Activated CD4-positive, alpha-beta T cell treated with anti-CD3 and anti-CD28 coated beads for 24 hours (primary cell): ENCODE measurements around the gene RIN1.
"Not testable (repeated sequence)": the region's sequence is repeated elsewhere in the genome, so short reads cannot be mapped to it uniquely, and the experiment has no call there.

Source experiments
- DNase-seq, 2 donors: peaks; one replicate each; pipeline ENCODE4 v3.0.0-alpha.2; 2020; ENCODE audit warnings: low read depth in 2 of 2

RIN1 gene

GRCh38 chr11:66320289-66320688 is 15.9 kb downstream of the RIN1 start:
- DNase-seq, result not testable (repeated sequence)

DNA sequence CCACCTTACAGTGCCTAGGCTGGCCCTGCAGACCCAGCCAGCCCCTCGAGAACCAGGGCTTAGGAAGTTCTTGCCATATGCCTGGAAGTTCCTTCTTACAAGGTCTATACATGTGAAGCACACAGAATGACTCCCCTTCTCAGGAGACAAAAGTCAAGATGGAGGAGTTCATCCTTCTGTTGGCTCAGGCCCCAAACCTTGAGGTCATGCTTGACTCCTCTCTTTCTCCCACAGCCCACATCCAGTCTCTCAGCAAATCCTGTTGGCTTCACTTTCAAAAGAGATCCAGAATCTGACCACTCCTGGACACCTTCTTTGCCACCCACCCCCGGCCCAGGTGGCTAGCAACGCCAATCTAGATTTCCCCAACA is 17.6 kb downstream of the RIN1 start:
- DNase-seq, result no peak

DNA sequence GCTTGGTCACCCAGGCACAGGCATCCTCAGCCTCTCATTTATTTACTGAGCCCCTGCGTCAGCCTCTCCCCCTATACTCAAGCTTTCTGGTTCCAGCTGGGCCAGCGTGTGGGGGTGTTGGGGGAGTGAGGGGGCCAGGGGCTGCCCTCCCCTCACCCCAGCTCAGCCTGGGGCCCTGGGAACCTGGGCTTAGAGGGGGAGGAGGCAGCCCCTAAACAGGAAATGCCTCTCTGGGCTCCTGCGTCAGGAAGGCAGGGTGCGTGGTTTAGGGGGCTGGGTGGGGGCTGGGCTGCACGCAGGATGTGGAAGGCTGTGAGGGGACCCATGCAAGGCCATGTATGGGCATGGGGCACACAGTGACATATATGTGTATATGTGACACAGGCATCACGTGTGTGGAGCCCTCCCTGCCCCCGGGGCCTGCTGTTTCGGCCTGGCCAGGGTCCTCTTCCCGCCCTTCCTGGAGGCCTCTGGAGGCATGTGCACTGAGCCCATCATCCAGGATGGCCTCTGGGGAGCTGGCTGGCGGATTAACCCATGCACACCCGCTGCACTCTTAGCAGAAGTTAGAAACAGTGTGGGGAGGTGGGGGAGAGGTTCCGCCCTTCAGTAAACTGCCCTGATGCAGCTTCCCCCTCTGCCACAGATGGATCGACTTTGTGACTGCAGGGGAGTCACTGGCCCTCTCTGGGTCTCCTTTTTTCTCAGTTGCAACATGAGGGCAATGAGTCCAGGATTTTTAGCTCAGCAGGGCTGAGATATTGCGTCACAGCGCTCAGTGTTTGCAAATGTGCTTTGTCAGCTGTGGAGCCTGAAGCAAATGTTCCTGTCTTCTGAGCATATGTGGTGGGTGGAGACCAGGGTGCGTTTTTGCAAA is 18.3 kb downstream of the RIN1 start:
- no peak for DNase-seq

- no peak for DNase-seq
Observed at GRCh38 chr11:66317322-66317722, 18.9 kb downstream of the RIN1 start.

DNA sequence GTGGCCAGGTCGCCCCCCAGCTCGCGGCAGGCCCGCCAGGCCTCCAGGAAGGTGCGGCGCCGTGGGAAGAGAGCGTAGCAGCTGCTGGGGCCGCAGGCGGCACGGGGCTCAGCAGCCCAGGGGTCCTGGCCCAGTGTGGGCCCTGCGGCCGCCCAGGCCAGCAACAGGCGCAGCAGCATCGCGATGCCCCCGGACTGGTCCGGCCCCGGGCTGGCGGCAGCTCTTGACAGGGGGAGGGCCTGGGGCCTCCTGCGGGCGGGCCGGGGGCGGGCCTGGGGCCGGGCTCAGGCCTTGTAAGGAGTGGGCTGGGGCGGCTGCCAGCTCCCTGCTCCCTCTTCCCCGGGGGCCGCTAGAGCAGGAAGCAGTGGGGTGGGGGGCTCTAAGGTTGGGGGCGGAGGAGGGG is 19.4 kb downstream of the RIN1 start, which contains the start of gene CD248:
CD248 (minus strand) TSS at position 196 of the 403 bp plus-strand sequence; CDS start at position 179, 17 bp downstream.
- DNase-seq, result no peak

GRCh38 chr11:66315921-66316811 is 20.1 kb downstream of the RIN1 start:
- no peak for DNase-seq

DNA sequence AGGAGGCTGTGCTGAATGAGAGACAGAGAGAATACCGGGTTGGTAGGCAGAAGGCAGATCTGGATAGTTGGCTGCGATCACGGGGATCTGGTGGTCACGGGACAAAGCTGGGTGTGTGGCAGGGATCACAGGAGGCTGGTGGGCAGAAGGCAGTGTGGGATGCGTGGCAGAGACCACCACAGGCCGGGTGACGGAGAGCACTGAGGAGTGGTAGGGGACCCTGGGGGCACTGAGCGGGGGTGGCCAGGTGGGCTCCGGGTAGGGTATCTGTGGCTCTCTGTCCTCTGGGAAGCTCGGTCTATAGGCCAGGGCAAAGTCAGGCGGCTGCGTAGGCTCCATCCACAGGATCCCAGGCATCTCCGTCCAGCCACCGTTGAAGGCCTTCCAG is 20.7 kb downstream of the RIN1 start:
- no peak for DNase-seq

DNA sequence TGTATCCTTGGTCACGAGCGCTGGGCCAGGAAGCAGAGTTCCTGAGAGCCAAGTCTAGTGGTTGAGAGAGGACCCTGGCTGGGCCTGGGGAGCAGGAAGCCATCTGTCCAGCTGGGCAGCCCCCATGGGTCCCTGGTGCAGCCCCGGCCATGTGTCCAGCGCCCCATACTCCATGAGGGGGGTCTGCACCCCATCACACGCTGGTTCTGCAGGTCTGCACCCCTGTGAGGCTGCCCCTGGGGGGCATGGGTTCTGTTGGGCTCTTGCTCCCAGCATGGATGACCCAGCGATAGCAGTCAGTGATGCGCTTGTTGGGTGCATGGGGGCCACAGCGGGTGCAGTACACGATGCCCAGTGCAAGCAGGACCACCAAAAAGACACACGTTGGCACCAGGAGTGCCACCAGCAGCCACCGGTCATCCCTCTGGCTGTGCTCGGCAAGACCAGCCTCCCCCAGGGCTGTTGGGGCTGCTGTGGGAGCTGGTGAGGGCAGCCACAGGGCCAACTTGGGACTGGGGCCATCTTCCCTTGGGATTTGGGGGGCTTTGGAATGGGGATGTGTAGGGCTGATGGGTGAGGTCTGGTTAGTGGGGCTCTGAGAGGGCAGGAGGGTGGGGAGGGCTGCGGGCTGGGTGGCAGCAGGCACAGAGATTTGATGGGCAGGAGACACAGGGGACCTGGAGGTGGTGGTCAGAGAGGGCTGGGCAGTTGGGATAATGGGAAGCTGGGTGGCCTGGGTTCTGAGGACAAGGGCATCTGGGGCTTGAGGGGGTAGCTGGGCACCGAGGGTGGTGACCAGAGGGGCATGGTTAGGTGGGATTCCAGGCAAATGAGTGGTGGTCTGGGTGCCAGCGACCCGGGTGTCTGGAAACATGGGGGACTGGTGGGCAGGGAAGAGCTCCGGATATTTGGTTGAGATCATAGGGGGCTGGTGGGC is 21.4 kb downstream of the RIN1 start:
- no peak for DNase-seq

DNA sequence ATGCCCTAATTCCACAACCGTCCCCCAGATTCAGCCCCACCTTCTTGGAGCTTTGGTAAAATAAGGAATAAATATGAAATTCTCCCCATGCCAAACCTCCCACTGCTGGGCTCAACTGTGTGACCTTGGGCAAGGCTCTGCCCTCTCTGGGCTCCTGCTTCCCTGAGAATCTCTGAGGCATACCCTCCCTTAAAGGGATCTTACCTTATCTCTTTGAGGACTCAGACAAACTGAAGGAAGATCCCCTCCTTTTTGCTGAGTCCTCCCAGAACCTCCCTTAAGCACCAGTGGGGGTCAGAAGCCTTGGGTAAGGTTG is 22.1 kb downstream of the RIN1 start:
- no peak for DNase-seq

GRCh38 chr11:66313321-66314185 is 22.7 kb downstream of the RIN1 start:
- no peak for DNase-seq

GRCh38 chr11:66312549-66313320 is 23.5 kb downstream of the RIN1 start:
- peak; percentile 94 to 97 for DNase-seq

GRCh38 chr11:66311965-66312548 is 24.2 kb downstream of the RIN1 start:
- DNase-seq, result peak; percentile 85 to 92

DNA sequence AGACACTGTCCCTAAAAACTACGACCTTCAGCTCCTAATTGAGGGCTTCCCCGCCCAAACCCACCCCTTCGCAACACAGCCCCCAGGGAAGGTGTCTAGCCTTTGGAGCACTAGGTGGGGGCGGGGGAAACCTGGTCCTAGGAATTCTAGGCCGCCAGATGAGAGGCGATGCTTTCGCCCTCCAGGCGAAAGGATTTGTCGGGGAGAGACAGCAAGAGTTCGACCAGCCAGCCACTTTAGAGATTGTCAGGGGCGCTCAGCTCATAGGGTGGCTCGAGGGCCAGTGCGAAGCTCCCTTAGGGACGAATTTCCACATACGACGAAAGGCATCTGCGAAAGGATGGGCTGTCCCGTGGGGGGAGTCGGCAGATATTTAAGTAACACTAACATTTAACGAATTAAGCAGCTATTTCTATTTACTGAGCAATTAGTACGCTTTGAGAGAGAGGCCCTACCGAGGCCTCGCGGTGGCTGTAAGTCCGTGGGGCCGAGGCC is 24.7 kb downstream of the RIN1 start:
- DNase-seq, result no peak

- not testable (repeated sequence) for DNase-seq
Observed at GRCh38 chr11:66310803-66311440, 25.3 kb downstream of the RIN1 start.

GRCh38 chr11:66310324-66310723 is 25.9 kb downstream of the RIN1 start:
- no peak for DNase-seq

- no peak for DNase-seq
Observed at GRCh38 chr11:66309475-66309874, 26.8 kb downstream of the RIN1 start.

DNA sequence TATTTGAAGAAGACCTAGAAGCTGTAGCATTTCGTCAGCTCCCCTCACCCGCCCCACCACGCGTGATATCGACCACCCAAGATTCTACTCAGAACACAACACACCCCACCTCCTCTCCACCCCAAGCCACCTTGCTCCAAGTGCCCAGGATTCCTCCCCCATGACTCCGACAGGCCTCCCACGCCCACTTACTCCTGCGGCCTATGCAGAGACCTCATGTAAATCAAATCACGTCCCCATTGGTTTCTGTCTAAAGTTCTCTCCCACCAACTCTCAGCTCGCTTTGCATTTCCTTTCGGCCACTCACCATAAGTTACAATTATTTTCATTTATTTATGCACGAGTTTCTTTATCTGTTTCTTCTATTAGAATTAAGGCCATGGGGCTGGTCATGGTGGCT is 33.6 kb downstream of the RIN1 start:
- DNase-seq, result no peak

DNA sequence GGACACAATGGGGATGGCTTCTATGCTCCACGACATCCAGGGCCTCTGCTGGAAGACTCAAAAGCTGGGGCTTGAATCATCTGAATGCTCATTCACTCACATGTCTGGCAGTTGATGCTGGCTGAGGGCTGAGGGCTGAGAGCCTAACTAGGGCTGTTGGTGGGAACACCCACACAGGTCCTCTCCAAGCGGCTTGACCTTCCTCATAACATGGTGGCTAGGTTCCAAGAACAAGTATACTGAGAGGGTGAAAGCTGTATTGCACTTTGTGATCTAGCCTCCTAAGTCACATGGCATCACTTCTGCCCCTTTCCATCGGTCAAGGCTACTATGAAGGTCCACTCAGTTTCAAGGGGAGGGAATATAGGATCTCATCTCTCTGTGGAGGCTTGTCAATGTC is 37.0 kb downstream of the RIN1 start:
- DNase-seq, result no peak

- no peak for DNase-seq
Observed at GRCh38 chr11:66297610-66298009, 38.6 kb downstream of the RIN1 start.
